GM21737 (cell line): ENCODE results near the gene WNK1.
"Not testable (repeated sequence)": the region's sequence is repeated elsewhere in the genome, so short reads cannot be mapped to it uniquely, and the experiment has no call there.

Experiments
- ATAC-seq: cut with Tn5 transposase; IDR thresholded peaks from one replicate; pipeline ENCODE4 v1.9.1; 2021; ENCODE audit warnings: mild to moderate bottlenecking, moderate library complexity; ENCODE audit not compliant: unreplicated experiment

Gene WNK1

GRCh38 chr12:740921-741320 is 11.5 kb upstream of the WNK1 start:
- no peak for ATAC-seq

GRCh38 chr12:749751-750270 is 2.6 kb upstream of the WNK1 start:
- ATAC-seq, result no peak

DNA sequence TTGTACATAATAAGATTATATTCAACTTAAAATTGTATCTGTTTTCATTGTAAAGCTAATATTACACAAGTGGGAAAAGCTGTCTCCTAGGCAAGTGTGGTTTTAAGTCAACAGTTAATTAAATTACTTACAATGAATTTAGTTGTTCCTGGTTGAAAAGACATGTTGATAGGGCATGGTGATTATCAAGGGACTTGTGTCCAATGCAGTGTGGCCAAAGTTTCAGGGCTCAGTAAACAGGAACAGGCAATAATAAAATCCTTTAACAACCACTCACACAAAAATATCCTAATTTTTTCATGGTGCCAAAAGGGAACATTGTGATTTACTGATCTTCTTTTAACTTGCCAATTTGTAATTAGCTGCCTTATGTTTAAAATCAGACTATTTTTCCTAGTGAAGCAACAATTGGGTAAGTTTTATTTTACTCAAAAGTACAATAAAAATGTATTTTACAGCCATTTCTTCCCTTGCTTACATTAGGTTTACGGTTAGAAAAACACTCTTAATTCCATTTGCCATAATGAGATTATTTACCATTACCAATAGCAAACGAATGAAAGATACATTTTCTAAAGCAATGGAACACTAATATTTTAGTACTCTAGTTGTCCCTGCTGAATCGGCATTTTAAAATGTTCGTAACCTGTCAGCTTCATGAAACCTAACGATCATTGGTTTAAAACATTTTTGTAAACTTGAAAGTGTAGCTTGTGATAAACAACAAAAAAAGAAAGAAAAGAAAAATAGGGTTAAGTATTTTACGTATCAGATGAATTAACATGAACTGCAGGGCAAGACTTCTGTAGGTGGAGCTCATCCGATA is 1.8 kb upstream of the WNK1 start:
- no peak for ATAC-seq

DNA sequence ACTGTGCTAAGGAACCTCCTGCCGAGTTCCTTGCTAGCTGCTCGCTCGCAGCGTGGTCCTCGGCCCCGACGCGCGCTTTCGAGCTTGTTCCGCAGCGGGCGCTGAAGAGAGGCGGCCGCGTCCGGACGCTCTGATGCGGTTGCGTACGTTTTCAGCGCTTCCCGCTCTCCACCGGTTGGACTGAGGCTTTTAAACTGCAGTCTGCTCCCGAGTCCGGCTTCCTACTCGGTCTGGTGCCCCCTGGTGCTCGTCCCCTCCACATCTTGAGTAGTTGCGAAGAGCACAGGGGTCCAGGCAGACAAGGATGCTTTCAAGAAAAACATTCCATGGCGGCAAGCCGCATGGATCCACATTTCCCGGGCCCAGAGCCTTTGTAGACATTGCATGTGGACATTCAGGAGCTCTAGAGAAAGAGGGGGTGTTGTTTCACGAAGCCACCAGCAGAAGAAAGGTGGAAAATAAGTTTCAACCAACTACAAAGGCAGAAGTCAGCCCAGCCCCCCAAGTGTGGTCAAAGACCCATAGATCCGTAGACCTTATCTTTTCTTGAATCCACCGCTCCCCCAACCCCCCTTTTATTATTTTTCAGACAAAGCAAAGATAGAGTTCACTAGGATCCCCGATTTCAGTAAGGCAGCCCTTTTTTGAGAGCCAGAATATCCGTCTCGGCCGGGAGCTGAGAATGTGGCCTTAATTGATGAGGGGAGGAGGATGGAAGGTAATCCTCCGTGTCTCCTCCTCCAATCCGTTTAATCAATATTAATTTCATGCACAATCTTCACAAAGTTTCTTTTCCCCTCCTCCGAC is 984 bp upstream of the WNK1 start:
- peak; percentile 43 for ATAC-seq

- ATAC-seq, result peak; percentile 28
Measured at GRCh38 chr12:752695-753610, 574 bp downstream of the WNK1 start.

GRCh38 chr12:753611-754472 is 1.5 kb downstream of the WNK1 start:
- peak; percentile 10 for ATAC-seq

DNA sequence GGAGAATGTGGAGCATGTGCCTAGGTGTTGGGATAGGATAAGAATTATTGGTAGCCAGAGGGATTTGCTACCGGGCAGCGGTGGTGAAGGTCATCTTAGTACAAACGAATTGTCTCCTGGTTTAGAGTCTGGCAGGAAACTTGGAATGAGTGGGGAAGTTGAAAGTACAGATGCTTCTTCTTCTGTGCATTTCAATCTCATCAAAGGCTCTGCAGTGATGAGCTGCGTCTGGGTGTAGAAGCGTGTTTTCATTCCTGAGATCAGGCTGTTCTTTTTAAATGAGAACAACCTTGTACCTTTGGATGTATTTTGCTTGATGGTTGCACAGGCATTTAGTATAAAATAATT is 2.1 kb downstream of the WNK1 start:
- no peak for ATAC-seq

GRCh38 chr12:754851-755562 is 2.6 kb downstream of the WNK1 start:
- no peak for ATAC-seq

GRCh38 chr12:759628-760027 is 7.2 kb downstream of the WNK1 start:
- no peak for ATAC-seq

DNA sequence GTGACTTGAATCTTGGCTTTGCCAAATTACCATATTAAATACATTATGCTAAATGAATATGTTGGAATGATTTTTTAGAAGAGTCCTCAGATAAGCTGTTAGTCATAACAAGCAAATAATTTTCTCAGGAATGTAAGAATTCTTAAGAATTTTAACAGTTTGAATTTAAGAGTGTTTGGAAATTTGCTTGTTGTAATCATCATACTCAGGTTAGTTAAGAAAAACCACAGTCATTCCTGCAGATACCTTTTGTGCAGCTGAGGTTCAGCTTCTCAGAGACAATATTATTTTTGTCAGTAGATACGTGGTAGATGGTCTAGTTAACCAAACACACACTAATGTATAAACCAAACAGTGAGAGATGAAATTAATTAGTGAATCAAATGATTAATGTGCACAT is 8.9 kb downstream of the WNK1 start:
- ATAC-seq, result no peak

- no peak for ATAC-seq
Measured at GRCh38 chr12:765840-766239, 13.5 kb downstream of the WNK1 start.

- ATAC-seq, result no peak
Measured at GRCh38 chr12:768434-768833, 16.1 kb downstream of the WNK1 start.

GRCh38 chr12:770479-770878 is 18.1 kb downstream of the WNK1 start:
- ATAC-seq, result no peak

- no peak for ATAC-seq
Measured at GRCh38 chr12:772056-772697, 19.8 kb downstream of the WNK1 start.

DNA sequence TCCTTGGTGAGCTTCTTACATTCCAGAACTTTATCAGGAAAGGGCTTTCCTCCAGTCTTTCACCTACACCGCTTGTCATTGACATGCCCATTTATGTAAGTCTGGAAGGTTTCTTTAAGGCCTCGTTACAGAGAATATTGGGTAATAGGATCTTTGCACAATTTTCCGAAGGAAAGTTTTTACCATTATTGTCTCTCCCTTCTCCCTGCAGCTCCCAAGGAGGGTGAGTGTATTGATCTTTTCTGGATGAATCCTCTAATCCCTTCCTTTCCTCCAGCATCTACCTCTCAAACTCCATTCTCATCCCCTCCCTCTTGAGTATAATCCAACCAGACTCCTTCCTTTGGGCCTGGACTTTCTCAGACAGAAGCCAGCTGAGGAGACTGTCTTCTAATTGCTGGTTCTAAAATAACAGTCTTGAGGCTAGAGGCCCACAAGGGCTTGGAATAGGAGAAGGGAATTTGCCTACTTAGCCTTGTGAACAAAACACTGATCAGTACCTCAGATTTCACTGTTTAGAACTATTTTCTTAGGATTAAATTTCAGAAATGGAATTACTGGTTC is 21.8 kb downstream of the WNK1 start:
- ATAC-seq, result no peak

DNA sequence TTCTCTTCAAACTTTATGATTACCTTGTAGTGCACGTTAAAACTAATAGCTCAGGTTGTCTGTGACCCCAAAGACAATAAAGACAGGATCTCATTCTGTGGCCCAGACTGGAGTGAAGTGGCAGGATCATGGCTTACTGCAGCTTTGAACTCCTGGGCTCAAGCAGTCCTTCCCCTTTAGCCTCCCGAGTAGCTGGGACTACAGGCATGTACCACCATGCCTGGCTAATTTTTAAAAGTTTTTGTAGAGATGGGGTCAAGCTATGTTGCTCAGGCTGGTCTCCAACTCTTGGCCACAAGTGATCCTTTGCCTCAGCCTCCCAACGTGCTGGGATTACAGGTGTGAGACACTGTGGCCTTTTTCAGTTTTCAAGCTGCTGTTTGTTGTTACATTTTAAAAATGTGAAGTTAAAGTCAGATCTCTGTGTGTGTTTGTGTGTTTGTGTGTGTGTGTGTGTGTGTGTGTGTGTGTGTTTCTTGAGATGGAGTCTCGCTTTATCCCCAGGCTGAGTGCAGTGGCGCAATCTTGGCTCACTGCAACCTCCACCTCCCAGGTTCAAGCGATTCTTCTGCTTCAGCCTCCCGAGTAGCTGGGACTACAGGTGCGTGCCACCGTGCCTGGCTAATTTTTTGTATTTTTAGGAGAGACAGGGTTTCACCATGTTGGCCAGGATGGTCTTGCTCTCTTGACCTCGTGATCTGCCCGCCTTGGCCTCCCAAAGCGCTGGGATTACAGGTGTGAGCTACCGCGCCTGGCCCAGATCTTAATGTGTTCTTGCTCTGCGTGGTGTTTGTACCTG is 23.8 kb downstream of the WNK1 start:
- not testable (repeated sequence) for ATAC-seq

- ATAC-seq, result not testable (repeated sequence)
Measured at GRCh38 chr12:776772-777373, 24.5 kb downstream of the WNK1 start.
